SU-DHL-6 (cell line): ENCODE measurements around the gene PRKN.
A peak's percentile ranks its signal among the peaks of the same experiment; 100 is the strongest.

Source experiments
- EZH2phosphoT487 ChIP-seq: fragments of 200-600 bp; sonication (generic), shearing (Covaris generic); conservative IDR thresholded peaks from 2 replicates; pipeline ENCODE4 v1.6.1; 2018; ENCODE audit warnings: mild to moderate bottlenecking, antibody characterized with exemption, low read length, moderate library complexity, mixed read lengths
- TF ChIP-seq, protein P1 (sequence below): fragments of 200-600 bp; sonication (generic); IDR thresholded peaks from one replicate; pipeline ENCODE4 v1.5.1; 2017; ENCODE audit warnings: antibody characterized with exemption, mild to moderate bottlenecking, low read length, moderate library complexity; ENCODE audit not compliant: insufficient read depth, poor library complexity, severe bottlenecking

GRCh38 chr6:161429921-161430490 lies 1297.6 kb downstream of the PRKN start:
- TF ChIP-seq, protein P1, sequence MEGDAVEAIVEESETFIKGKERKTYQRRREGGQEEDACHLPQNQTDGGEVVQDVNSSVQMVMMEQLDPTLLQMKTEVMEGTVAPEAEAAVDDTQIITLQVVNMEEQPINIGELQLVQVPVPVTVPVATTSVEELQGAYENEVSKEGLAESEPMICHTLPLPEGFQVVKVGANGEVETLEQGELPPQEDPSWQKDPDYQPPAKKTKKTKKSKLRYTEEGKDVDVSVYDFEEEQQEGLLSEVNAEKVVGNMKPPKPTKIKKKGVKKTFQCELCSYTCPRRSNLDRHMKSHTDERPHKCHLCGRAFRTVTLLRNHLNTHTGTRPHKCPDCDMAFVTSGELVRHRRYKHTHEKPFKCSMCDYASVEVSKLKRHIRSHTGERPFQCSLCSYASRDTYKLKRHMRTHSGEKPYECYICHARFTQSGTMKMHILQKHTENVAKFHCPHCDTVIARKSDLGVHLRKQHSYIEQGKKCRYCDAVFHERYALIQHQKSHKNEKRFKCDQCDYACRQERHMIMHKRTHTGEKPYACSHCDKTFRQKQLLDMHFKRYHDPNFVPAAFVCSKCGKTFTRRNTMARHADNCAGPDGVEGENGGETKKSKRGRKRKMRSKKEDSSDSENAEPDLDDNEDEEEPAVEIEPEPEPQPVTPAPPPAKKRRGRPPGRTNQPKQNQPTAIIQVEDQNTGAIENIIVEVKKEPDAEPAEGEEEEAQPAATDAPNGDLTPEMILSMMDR = peak; percentile 9
- TF ChIP-seq EZH2phosphoT487 = no peak
